B cell (primary cell): ENCODE data around the gene PRKAG2. TPM values are rescaled to one million over a fixed set of nuclear protein-coding genes. Genes with fewer than 3 reads are reported as not detected.

Experiments used
- ATAC-seq: fragments of 200-7000 bp; cut with Tn5 transposase; one replicate; pipeline ENCODE4 v1.10.0; 2021; ENCODE audit warnings: low read depth, mild to moderate bottlenecking, moderate number of reproducible peaks, moderate library complexity
- CTCF ChIA-PET: fragments of 350-600 bp; sonication (Branson Sonifier 250); formaldehyde crosslinking; loops from one replicate; lab custom pipeline; 2021; ENCODE audit warnings: antibody characterized with exemption, inconsistent platforms; lab: Charles Lee
- POLR2A ChIA-PET: fragments of 350-600 bp; sonication (Branson Sonifier 250); formaldehyde crosslinking; loops from one replicate; lab custom pipeline; 2021; ENCODE audit warnings: antibody characterized with exemption; lab: Charles Lee
- DNase-seq: peaks from one replicate; pipeline ENCODE4 v3.0.0; 2013
- H2AFZ ChIP-seq: 2 replicates; pipeline ENCODE4 v1.6.1; 2012; ENCODE audit warnings: mild to moderate bottlenecking, low read depth, low read length; ENCODE audit not compliant: insufficient read depth, poor library complexity, severe bottlenecking
- H3K27ac ChIP-seq, 2 donors: 1 replicate in 1 of 2; 2 replicates in 1 of 2; pipeline ENCODE4 v1.5.1; 2012 to 2013; ENCODE audit warnings: low read length in 2 of 2, mild to moderate bottlenecking in 2 of 2, moderate library complexity in 1 of 2
- H3K27me3 ChIP-seq, 4 experiments: fragments of 200-600 bp in 1 of 4; sonication (generic) in 1 of 4; replicated peaks in 1 of 4; 1 replicate in 2 of 4; 2 replicates in 2 of 4; pipeline versions ENCODE4 v1.6.1 to v1.7.0; 2013 to 2016; ENCODE audit warnings: low read length in 3 of 4, mild to moderate bottlenecking in 2 of 4, mixed read lengths in 1 of 4, moderate library complexity in 1 of 4; ENCODE audit not compliant: insufficient read depth in 4 of 4, control insufficient read depth in 3 of 4; ENCODE audit errors: control extremely low read depth in 1 of 4
- H3K36me3 ChIP-seq, 2 experiments: replicated peaks in 1 of 2; 1 replicate in 1 of 2; 2 replicates in 1 of 2; pipeline versions ENCODE4 v1.6.1 to v1.7.1; 2013; ENCODE audit warnings: low read length in 1 of 2; ENCODE audit not compliant: insufficient read depth in 2 of 2, control insufficient read depth in 1 of 2; ENCODE audit errors: control extremely low read depth in 1 of 2, extremely low read depth in 1 of 2
- H3K4me1 ChIP-seq, 2 donors: fragments of 200-600 bp in 1 of 2; sonication (generic) in 1 of 2; 1 replicate in 1 of 2; 2 replicates in 1 of 2; pipeline versions ENCODE4 v1.5.1 to v1.6.1; 2013 to 2017; ENCODE audit warnings: low read length in 2 of 2; ENCODE audit not compliant: control insufficient read depth in 2 of 2, insufficient read depth in 2 of 2
- H3K4me2 ChIP-seq: replicated peaks from 2 replicates; pipeline ENCODE3; 2012; ENCODE audit warnings: mild to moderate bottlenecking, low read depth, low read length; ENCODE audit not compliant: poor library complexity, severe bottlenecking
- H3K4me3 ChIP-seq, 5 experiments: fragments of 200-600 bp in 1 of 5; sonication (generic) in 1 of 5; 1 replicate in 3 of 5; 2 replicates in 2 of 5; pipeline versions ENCODE4 v1.5.1 to v1.7.0; 2011 to 2016; ENCODE audit warnings: low read length in 4 of 5, mild to moderate bottlenecking in 4 of 5, low read depth in 2 of 5, control low read depth in 1 of 5, moderate library complexity in 1 of 5; ENCODE audit not compliant: insufficient read depth in 1 of 5; ENCODE audit errors: control extremely low read depth in 1 of 5, extremely low read depth in 1 of 5
- H3K79me2 ChIP-seq: fragments of 200-600 bp; sonication (generic); one replicate; pipeline ENCODE4 v1.6.0; 2016; ENCODE audit warnings: low read length; ENCODE audit not compliant: control insufficient read depth, insufficient read depth
- H3K9ac ChIP-seq: fragments of 200-600 bp; sonication (generic); 2 replicates; pipeline ENCODE4 v1.6.1; 2017; ENCODE audit warnings: mild to moderate bottlenecking, low read length, moderate library complexity
- H3K9me3 ChIP-seq, 3 donors: one replicate each; pipeline versions ENCODE4 v1.6.1 to v1.7.1; 2013; ENCODE audit warnings: low read length in 2 of 3; ENCODE audit not compliant: control insufficient read depth in 2 of 3, insufficient read depth in 1 of 3; ENCODE audit errors: control extremely low read depth in 1 of 3
- H4K20me1 ChIP-seq: 2 replicates; pipeline ENCODE4 v1.6.0; 2012; ENCODE audit warnings: mild to moderate bottlenecking, low read length; ENCODE audit not compliant: insufficient read depth, control insufficient read depth, poor library complexity, severe bottlenecking
- H3K27ac Mint-ChIP-seq: one replicate; pipeline ENCODE4 v1.8.0; 2021; ENCODE audit warnings: mixed read lengths
- H3K27me3 Mint-ChIP-seq: one replicate; pipeline ENCODE4 v1.8.0; 2021; ENCODE audit warnings: mixed read lengths
- H3K4me1 Mint-ChIP-seq: one replicate; pipeline ENCODE4 v1.8.0; 2021; ENCODE audit warnings: mixed read lengths
- H3K4me3 Mint-ChIP-seq: one replicate; pipeline ENCODE4 v1.8.0; 2021; ENCODE audit warnings: mixed read lengths
- H3K9me3 Mint-ChIP-seq: one replicate; pipeline ENCODE4 v1.8.0; 2022; ENCODE audit warnings: mixed read lengths; ENCODE audit not compliant: insufficient read depth
- CTCF ChIP-seq: fragments of 200-600 bp; IDR thresholded peaks from one replicate; pipeline ENCODE4 v1.8.0; 2022; ENCODE audit warnings: antibody characterized with exemption, mild to moderate bottlenecking
- EZH2 ChIP-seq: IDR thresholded peaks from 2 replicates; pipeline ENCODE4 v1.6.1; 2012; ENCODE audit warnings: borderline replicate concordance, low read depth, mild to moderate bottlenecking, moderate library complexity, low read length; ENCODE audit not compliant: insufficient read depth, poor library complexity, severe bottlenecking
- WGBS: methylation state at CpG from one replicate; pipeline ENCODE4 v1.1.5; 2013; ENCODE audit warnings: missing lambda C conversion rate; ENCODE audit not compliant: insufficient coverage; 5-methylcytosine and 5-hydroxymethylcytosine counted together
- intact Hi-C: fragments of 100-400 bp; cut with micrococcal nuclease; formaldehyde crosslinking; loops from one replicate; pipeline ENCODE4 v1.10.0; 2022
- polyA plus RNA-seq: library from polyadenylated mRNA; depleted of rRNA; stranded (reverse); fragments of >200 nt; gene quantifications from 2 replicates; pipeline ENCODE4 v1.2.3, GENCODE V29; 2012
- total RNA-seq, 2 donors: library from RNA; stranded (reverse); fragments of 120-200 nt in 1 of 2; gene quantifications; 1 replicate in 1 of 2; 2 replicates in 1 of 2; pipeline versions ENCODE4 v1.2.3 to v1.2.4, GENCODE V29; 2013 to 2022

Gene PRKAG2
- total and polyA plus RNA-seq, 2 donors (not counting 1 experiment from before 2014, with no cell fraction given), result 22.1 to 56.3 TPM

- ATAC-seq (no peak), DNase-seq (no peak)
- H3K9ac ChIP-seq, result no peak overlapping the region
- H3K4me3 Mint-ChIP-seq, result no peak overlapping the region
- H3K4me3 ChIP-seq, result no peak overlapping the region
- peaks cover 0 to 7% of the 10 kb centered on the region in 2 experiments for H3K36me3 ChIP-seq
- no peaks in the 10 kb centered on the region for H3K9me3 Mint-ChIP-seq
- H3K27ac ChIP-seq, result no peak overlapping the region
- H3K4me1 Mint-ChIP-seq, result peaks cover 8% of the 10 kb centered on the region
- H3K27ac Mint-ChIP-seq, result no peak overlapping the region
- TF ChIP-seq CTCF, result no peak
- no peak for TF ChIP-seq EZH2
- H4K20me1 ChIP-seq, result peaks cover 8% of the 10 kb centered on the region
- intact Hi-C loops, result no loop called here
- no peaks in the 10 kb centered on the region for H3K9me3 ChIP-seq
- 95% methylated on average over 9 of the region's 10 CpGs for whole genome bisulfite sequencing
- peaks cover 16% of the 10 kb centered on the region for H3K79me2 ChIP-seq
- CTCF ChIA-PET, result interaction anchor here (0.9 kb wide), 1 partner anchor 21 kb away, joined by 3 read pairs; no protein-coding TSS in a partner anchor
- no peaks in the 10 kb centered on the region for H3K27me3 ChIP-seq
- no peaks in the 10 kb centered on the region for H3K4me1 ChIP-seq
- no peak overlapping the region for H2AFZ ChIP-seq
- H3K4me2 ChIP-seq, result no peak overlapping the region
- POLR2A ChIA-PET, result no interaction called here
- H3K27me3 Mint-ChIP-seq, result no peaks in the 10 kb centered on the region
These were observed 277.3 kb downstream of the PRKAG2 start for GRCh38 chr7:151599401-151600227.
